HG02973 (cell line): ENCODE measurements around the gene PKN1.

Experiments used
- ATAC-seq: cut with Tn5 transposase; IDR thresholded peaks from one replicate; pipeline ENCODE4 v1.9.1; 2021; ENCODE audit warnings: moderate library complexity; ENCODE audit not compliant: unreplicated experiment

The PKN1 gene

DNA sequence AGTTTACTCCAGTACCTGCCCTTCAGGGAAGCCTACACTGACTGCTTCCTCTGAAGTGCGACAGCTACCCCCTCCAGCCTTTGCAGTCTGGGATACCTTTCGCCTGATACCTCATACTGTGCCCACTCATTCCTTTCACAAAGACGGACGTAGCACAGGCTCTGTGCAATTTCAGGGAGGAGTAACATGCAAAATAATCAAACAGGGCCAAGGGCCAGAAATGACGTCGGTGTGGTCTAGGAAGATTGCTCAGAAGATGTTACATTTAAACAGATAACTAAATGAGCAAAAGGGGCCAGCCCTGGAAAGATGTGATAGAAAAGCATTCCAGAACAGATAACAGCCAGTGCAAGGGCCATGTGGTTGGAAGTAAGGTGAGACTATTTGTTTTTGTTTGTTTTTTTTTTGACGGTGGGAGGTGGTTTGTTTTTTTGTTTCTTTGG lies 7.4 kb upstream of the PKN1 start:
- no peak for ATAC-seq

- no peak for ATAC-seq
Measured at GRCh38 chr19:14427461-14427860, 5.6 kb upstream of the PKN1 start.

DNA sequence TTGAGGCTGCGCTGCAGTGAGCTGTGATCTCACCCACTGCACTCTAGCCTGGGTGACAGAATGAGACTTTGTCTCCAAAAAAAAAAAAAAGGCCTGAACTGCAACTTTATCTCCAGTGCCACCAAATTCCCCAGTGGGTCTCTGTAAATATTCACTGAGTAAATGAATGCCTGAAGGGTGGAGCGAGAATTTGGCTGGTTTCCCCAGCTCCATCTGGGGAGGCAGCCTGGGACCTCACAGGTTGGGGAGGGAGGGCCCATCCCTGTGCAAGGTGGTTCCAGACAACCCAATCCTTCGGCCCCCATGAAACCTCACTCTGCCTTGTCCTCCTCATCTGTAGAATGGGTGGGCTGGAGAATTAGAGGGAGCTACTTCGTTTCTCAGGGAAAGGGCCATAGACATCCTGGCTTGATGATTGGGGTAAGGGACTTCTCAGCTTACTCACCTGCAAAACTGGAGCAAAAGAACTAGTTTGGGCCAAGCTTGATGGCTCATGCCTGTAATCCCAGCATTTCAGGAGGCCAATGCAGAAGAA lies 4.2 kb upstream of the PKN1 start:
- no peak for ATAC-seq

- no peak for ATAC-seq
Measured at GRCh38 chr19:14430712-14431111, 2.4 kb upstream of the PKN1 start.

DNA sequence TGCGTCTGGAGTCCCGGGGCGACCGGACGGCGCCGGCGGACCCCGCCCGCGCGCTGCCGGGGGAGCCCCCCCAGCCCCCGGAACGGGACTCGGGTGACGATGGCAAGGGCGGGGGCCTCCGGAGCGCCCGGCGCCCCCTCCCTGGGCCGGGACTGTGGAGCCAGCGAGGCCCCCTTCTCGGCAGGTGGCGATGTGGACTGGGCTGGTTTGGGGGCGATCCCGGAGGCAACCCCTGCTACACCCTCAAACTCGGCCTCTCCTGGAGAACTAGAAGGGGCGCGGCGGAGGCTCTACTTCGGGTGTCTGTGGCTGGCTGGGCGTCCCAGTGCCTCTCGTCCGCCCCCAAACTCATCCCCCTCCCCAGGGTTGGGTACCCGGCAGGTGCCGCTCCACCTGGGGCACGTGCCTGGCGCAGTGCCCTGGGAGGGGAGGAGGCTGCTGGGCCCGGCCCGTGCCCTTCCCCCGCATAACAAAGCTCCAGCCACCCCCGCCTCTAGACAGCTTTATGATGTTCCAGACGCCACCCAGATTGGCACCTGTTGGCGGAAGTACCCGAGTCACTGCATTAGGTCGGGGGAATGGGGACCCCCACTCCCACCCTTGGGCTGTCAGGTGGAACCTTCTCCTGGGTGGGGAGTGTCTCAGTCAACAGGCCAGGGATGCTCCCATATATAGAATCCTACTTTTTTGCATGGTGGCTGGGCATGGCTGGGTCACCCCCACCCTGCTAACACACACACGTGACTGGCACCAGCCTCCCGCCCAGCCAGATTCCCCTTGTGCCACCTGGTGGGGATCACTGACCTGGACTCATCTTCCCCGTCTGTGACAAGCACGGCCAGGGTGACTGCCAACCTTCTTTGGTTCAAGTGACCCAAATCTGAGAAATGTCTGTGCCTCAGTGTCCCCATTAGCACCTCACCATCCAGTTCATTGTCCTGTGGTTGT lies 722 bp downstream of the PKN1 start:
- ATAC-seq, result no peak

GRCh38 chr19:14434543-14435319 lies 1.6 kb downstream of the PKN1 start:
- ATAC-seq, result no peak

- ATAC-seq, result no peak
Measured at GRCh38 chr19:14435320-14436050, 2.4 kb downstream of the PKN1 start.

- ATAC-seq, result no peak
Measured at GRCh38 chr19:14437578-14438140, 4.6 kb downstream of the PKN1 start.

- no peak for ATAC-seq
Measured at GRCh38 chr19:14439014-14439413, 5.9 kb downstream of the PKN1 start.

DNA sequence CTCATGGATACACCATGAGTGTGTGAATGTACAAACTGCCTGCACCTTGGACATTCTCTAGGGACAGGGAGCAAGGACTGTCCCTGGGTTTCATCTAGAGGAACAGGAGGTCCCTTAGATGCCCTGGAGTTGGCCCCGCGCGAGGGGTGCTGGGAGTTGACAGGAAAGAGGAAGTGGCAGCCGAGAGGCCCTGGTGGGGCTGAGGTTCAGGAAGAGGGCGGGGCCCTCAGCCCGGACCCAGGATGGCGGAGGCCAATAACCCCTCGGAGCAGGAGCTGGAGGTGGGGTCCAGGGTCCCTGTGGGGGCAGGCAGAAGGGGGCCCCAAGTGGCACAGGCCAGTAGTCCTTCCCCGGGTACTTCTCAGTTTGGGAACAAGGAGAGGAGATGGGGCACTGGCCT lies 6.9 kb downstream of the PKN1 start:
- peak; percentile 61 for ATAC-seq

DNA sequence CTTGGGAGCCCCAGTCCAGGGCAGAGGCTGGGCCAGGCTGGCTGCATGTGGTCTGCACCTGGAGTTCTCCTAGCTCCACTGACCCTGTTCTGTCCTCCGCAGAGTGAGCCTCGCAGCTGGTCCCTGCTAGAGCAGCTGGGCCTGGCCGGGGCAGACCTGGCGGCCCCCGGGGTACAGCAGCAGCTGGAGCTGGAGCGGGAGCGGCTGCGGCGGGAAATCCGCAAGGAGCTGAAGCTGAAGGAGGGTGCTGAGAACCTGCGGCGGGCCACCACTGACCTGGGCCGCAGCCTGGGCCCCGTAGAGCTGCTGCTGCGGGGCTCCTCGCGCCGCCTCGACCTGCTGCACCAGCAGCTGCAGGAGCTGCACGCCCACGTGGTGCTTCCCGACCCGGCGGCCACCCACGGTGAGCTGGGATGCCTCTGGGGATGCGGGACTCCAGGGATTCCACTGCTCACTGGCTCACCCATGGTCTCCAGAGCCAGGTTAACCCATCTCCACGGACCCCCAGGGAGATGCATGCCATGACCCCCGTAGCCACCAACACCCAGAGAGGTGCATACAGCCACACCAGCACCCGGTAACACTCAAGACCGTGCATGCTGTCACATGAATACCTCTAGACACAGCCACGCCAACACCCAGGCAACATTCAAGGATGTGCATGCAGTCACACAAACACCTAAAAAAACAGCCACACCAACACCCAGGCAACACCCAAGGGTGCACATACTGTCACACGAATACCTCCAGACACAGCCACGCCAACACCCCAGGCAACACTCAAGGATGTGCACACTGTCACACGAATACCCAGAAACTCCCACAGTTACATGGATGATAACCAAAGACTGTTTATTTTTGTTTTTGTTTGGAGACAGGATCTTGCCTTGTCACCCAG lies 8.2 kb downstream of the PKN1 start:
- no peak for ATAC-seq

GRCh38 chr19:14442891-14443631 lies 10.0 kb downstream of the PKN1 start:
- no peak for ATAC-seq

GRCh38 chr19:14443632-14444216 lies 10.6 kb downstream of the PKN1 start:
- ATAC-seq, result no peak

DNA sequence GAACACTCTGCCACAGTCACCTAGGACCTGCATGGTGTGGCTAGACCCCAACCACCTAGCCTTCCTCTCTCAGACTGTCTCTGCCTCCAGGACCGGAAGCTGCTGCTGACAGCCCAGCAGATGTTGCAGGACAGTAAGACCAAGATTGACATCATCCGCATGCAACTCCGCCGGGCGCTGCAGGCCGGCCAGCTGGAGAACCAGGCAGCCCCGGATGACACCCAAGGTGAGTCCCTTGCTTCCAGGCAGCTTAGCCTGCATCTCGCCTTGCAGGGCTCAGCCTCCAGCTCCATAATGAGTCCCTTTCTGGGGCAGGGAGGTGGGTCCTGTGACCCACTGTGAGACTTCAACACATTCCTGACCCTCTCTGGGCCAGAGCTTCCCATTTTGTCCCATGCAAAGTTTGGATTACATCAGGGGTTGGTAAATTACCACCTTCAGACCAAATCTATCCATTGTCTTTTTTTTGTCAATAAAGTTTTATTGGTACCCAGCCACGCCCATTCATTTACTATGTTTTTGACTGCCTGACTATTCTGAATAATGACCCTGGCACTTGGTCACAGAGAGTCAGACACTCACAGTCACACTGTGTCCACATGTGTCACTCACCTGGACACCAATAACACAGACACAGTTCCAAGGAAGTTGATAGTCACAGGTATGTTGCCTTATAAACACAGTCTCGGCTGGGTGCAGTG lies 13.4 kb downstream of the PKN1 start:
- ATAC-seq, result no peak

GRCh38 chr19:14449321-14449720 lies 16.2 kb downstream of the PKN1 start:
- no peak for ATAC-seq

- no peak for ATAC-seq
Measured at GRCh38 chr19:14450168-14450874, 17.2 kb downstream of the PKN1 start.

- no peak for ATAC-seq
Measured at GRCh38 chr19:14450876-14451275, 17.8 kb downstream of the PKN1 start.
